ENCODE measurements around the gene TMEM30B. TPM values are rescaled to one million over a fixed set of nuclear protein-coding genes. Genes with fewer than 3 reads are reported as not detected.

The TMEM30B gene
- total and polyA plus RNA-seq, 10 of the 15 experiments (the other 5 are each of a cell fraction or from before 2014, with no cell fraction given), result 0.10 TPM; not detected in 9

DNA sequence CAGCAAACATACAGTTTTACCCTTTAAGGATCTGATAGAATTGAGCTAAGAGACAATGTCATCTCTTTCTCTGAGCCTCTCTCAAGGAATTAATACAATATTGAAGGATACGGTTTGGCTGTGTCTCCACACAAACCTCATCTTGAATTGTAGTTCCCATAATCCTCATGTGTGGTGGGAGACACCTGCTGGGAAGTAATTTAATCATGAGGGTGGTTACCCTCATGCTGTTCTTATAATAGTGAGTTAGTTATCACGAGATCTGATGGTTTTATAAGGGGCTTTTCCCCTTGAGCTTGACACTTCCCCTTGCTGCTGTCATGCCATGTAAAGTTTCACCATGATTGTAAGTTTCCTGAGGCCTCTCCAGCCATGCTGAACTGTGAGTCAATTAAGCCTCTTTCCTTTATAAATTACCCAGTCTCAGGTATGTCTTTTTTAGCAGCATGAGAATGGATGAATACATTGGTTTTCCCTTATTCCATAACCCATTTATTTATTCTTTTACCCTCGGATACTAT lies 47.6 kb downstream of the TMEM30B start:
- DNase-seq (ENCODE audit: low read depth, low spot score) (no peak), ATAC-seq (peak; percentile 33; the same call in 1 of the 3 replicates), FAIRE-seq (no peak)
- H3K4me3 ChIP-seq, result no peak overlapping the region
- no peak overlapping the region for H2AFZ ChIP-seq (ENCODE audit: control insufficient read depth, low read depth, low read length)
- ChIA-PET SMC1A (ENCODE audit: uncharacterized antibody, unreplicated experiment) (interaction anchor here (0.6 kb wide), 1 partner anchor 1384 kb away, joined by 4 read pairs; no protein-coding TSS in a partner anchor), POLR2A (interaction anchor here (0.6 kb wide), 1 partner anchor 551 kb away, joined by 3 read pairs; no protein-coding TSS in a partner anchor), RAD21 (ENCODE audit: unreplicated experiment) (no interaction called here), CTCF (interaction anchor here (0.8 kb wide), 1 partner anchor 20 kb away, joined by 3 read pairs; no protein-coding TSS in a partner anchor)
- 53% methylated on average over 3 of the region's 3 CpGs for WGBS (ENCODE audit: insufficient coverage, insufficient replicate concordance, low lambda C conversion rate, missing lambda C conversion rate)
- H3K4me2 ChIP-seq (ENCODE audit: control insufficient read depth, insufficient read depth), result no peak overlapping the region
- no peaks in the 10 kb centered on the region for H3K9me3 ChIP-seq (replicated peaks; ENCODE audit: control insufficient read depth, insufficient read depth, low read length)
- H3K9ac ChIP-seq (ENCODE audit: control insufficient read depth, insufficient read depth, low read length), result no peak overlapping the region
- in situ Hi-C loops (cut with MboI), result no loop called here
- H3K27me3 ChIP-seq (replicated peaks in 1 of 2; ENCODE audit: control insufficient read depth in 2 of 2, insufficient read depth in 2 of 2, low read length in 1 of 2), result no peaks in the 10 kb centered on the region
- H3K4me1 ChIP-seq (ENCODE audit: control insufficient read depth, insufficient read depth, low read length), result no peaks in the 10 kb centered on the region
- no TSS peak for BruUV-seq (replicated peaks)
- H4K20me1 ChIP-seq (ENCODE audit: control insufficient read depth, insufficient read depth), result no peaks in the 10 kb centered on the region
- intact Hi-C loops (cut with micrococcal nuclease; ENCODE audit: unreplicated experiment), result no loop called here
- H3K36me3 ChIP-seq (ENCODE audit: control insufficient read depth in 2 of 2, insufficient read depth in 2 of 2, low read length in 1 of 2), result no peaks in the 10 kb centered on the region
- no peaks in the 10 kb centered on the region for H3K79me2 ChIP-seq (ENCODE audit: control insufficient read depth, insufficient read depth, low read length)
- no peak overlapping the region for H3K27ac ChIP-seq (ENCODE audit: control insufficient read depth, insufficient read depth)
- no peak for TF ChIP-seq TARDBP (IDR thresholded peaks at IDR 0.05; ENCODE audit: borderline replicate concordance)
- no peak for TF ChIP-seq POLR2A (IDR thresholded peaks at IDR 0.05; ENCODE audit: low read depth, low read length)
- TF ChIP-seq NR2C2 (IDR thresholded peaks at IDR 0.05; ENCODE audit: borderline replicate concordance, control insufficient read depth, insufficient read length, low read depth), result no peak
- TF ChIP-seq JUND (IDR thresholded peaks at IDR 0.05; ENCODE audit: low read depth, low read length), result no peak
- no peak for TF ChIP-seq SMAD1 (IDR thresholded peaks at IDR 0.05; ENCODE audit: low read depth, partially characterized antibody)
- TF ChIP-seq, protein P1, sequence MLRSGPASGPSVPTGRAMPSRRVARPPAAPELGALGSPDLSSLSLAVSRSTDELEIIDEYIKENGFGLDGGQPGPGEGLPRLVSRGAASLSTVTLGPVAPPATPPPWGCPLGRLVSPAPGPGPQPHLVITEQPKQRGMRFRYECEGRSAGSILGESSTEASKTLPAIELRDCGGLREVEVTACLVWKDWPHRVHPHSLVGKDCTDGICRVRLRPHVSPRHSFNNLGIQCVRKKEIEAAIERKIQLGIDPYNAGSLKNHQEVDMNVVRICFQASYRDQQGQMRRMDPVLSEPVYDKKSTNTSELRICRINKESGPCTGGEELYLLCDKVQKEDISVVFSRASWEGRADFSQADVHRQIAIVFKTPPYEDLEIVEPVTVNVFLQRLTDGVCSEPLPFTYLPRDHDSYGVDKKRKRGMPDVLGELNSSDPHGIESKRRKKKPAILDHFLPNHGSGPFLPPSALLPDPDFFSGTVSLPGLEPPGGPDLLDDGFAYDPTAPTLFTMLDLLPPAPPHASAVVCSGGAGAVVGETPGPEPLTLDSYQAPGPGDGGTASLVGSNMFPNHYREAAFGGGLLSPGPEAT (IDR thresholded peaks at IDR 0.05; ENCODE audit: low read depth), result no peak
